Lower leg skin (tissue), 3 donors: ENCODE data around the gene ATP13A3.

Experiments used
- POLR2A ChIP-seq, 2 donors: fragments of 450-650 bp; IDR thresholded peaks; one replicate each; pipeline ENCODE4 v1.6.1; 2016 to 2017; ENCODE audit warnings: antibody characterized with exemption in 2 of 2, mild to moderate bottlenecking in 1 of 2, moderate library complexity in 1 of 2
- TF ChIP-seq, protein P1 (sequence below), 3 donors: fragments of 450-650 bp; IDR thresholded peaks; one replicate each; pipeline ENCODE4 v1.5.1; 2016; ENCODE audit warnings: antibody characterized with exemption in 3 of 3, mild to moderate bottlenecking in 3 of 3, moderate library complexity in 2 of 3

- TF ChIP-seq, protein P1, sequence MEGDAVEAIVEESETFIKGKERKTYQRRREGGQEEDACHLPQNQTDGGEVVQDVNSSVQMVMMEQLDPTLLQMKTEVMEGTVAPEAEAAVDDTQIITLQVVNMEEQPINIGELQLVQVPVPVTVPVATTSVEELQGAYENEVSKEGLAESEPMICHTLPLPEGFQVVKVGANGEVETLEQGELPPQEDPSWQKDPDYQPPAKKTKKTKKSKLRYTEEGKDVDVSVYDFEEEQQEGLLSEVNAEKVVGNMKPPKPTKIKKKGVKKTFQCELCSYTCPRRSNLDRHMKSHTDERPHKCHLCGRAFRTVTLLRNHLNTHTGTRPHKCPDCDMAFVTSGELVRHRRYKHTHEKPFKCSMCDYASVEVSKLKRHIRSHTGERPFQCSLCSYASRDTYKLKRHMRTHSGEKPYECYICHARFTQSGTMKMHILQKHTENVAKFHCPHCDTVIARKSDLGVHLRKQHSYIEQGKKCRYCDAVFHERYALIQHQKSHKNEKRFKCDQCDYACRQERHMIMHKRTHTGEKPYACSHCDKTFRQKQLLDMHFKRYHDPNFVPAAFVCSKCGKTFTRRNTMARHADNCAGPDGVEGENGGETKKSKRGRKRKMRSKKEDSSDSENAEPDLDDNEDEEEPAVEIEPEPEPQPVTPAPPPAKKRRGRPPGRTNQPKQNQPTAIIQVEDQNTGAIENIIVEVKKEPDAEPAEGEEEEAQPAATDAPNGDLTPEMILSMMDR (IDR thresholded peaks at IDR 0.05) = no peak
- no peak for TF ChIP-seq POLR2A (IDR thresholded peaks at IDR 0.05)
Measured at GRCh38 chr3:194434503-194434902, 52.3 kb downstream of the ATP13A3 start.
